ENCODE data around the gene PLXDC2.

DNA sequence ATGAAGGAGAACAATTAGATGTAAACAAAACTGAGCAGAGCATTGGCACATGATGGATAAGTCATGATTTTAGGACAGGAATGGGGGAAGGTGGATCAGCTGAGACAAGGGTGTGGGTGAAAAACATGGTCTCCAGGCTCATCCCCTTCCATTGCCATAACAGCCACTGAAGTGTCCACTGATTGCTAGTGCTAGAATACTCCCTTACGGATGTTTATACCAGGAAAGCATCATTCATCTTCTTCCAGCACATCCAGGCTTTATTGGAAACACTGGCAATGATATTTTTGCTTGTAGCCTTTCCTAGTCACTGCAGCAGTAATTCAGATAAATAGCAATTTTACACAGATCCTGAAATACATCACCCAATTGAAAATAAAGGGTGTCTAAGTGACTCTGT lies 259.5 kb downstream of the PLXDC2 start:
- TF ChIP-seq, protein P1, sequence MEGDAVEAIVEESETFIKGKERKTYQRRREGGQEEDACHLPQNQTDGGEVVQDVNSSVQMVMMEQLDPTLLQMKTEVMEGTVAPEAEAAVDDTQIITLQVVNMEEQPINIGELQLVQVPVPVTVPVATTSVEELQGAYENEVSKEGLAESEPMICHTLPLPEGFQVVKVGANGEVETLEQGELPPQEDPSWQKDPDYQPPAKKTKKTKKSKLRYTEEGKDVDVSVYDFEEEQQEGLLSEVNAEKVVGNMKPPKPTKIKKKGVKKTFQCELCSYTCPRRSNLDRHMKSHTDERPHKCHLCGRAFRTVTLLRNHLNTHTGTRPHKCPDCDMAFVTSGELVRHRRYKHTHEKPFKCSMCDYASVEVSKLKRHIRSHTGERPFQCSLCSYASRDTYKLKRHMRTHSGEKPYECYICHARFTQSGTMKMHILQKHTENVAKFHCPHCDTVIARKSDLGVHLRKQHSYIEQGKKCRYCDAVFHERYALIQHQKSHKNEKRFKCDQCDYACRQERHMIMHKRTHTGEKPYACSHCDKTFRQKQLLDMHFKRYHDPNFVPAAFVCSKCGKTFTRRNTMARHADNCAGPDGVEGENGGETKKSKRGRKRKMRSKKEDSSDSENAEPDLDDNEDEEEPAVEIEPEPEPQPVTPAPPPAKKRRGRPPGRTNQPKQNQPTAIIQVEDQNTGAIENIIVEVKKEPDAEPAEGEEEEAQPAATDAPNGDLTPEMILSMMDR (IDR thresholded peaks at IDR 0.05), result no peak
- TF ChIP-seq POLR2A (IDR thresholded peaks at IDR 0.05), result no peak

Data from heart left ventricle (tissue), 13 donors.